HuH-7.5 (cell line): ENCODE measurements around the gene C17orf100.
"Not testable (repeated sequence)": the region's sequence is repeated elsewhere in the genome, so short reads cannot be mapped to it uniquely, and the experiment has no call there.

Experiments used
- DNase-seq: peaks from one replicate; pipeline ENCODE4 v3.0.0; 2011; ENCODE audit warnings: low spot score

Gene C17orf100

DNA sequence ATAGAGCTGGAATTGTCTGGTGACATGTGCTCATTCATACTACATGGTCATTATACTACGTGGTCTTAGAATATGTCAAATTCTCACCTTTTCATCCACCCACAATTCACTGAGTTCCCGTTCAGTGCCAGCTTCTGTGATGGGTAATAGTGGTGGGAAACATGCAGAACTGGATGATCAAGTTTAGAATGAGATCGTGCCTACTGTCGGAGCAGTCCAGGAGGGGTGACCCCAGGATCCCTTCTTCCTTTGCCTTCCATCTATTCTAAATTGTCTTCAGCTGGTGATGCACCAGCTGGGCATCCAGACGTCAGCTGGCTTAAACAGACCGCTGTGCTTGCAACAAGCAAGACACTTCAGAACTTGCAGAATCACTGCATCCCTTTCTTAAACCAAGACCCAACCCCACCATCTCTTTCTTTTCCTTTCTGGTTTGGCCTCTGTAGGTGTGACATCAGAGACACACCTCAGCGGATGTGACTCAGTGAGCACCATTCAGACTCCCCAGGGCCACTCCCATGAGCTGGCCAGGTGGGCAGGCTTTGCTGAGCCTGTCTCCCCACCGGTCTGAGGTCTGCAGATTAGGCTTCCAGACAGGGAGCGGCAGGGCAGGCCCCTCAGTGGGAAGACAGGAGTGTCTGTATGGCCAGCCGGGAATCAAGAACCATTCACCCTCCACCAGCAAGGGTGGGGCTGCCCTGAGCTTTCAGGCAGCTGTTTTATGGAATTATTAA is 18.1 kb downstream of the C17orf100 start:
- no peak for DNase-seq

DNA sequence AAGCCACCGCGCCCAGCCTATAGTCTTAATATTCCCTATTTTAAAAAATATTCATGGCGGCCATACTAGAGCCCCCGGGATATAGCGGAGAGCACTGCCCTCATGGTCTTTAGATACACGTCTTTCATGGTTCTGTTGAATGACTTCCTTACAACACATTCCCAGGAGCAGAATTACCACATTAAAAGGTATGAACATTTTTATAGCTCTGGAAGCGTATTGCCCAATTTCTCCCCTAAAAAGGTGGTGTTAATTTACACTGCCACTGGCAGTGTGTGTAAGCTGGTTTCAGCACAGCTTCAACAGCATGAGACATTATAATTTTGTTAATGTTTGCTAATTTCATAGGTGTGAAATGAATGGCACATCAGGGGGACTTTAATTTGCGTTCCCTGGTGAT is 19.0 kb downstream of the C17orf100 start:
- no peak for DNase-seq

DNA sequence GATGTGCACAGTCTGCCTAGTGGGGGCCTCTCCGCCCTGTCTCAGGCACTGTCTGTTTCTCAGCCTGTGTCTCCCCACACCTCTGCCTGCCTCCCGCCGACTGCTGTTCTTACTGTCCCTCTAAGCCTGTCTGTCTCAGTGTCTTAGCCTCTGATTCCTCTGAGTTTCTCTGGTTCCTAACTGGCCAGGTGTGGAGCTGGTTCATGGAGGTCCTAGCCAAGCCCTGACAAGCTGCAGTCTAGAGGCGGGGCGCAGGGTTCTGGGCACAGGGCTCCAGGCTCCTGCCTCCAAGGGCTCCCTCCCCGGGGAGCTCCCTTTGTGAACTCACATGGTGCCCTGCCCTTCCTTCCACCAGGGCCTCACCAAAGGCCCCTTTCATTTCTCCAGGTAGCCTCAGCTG is 19.4 kb downstream of the C17orf100 start:
- no peak for DNase-seq

DNA sequence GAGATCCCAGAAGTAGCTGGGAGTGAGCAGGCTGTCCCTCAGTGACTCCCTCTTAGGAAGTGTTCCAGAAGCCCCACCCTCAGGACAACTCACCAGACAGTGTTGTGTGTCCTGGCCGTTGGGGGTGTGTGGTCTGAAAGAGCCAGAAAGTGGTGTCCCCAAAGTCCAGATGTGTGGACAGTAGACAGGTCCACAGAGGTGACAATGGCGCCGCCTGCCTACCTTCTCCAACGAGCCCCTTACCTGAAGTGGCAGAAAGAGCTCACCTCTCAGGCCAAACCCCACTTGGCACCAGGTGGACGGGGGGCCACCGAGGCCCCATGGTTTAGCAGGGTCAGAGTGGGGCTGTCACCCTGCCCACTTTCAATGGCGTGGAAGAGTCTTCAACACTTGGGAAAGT is 19.9 kb downstream of the C17orf100 start:
- DNase-seq = no peak

DNA sequence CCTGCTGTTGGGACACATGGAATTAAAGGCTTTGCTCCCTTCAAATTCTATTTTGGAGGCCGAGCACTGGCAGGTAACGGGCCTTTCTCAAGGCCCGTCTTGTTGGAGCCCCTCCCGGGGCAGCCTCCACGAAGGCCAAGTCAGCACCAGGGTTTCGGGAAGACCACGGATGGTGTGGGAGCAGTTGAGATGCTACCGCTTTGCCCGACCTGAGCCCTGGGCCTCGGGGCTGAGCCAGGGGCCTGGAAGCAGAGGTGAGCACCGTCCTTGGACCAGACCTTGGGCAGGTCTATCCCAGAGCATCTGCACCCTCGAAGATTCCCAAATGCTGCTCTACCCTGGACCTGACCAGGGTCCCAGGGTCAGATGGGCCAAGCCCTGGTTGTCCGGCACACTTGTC is 23.0 kb downstream of the C17orf100 start:
- no peak for DNase-seq

DNA sequence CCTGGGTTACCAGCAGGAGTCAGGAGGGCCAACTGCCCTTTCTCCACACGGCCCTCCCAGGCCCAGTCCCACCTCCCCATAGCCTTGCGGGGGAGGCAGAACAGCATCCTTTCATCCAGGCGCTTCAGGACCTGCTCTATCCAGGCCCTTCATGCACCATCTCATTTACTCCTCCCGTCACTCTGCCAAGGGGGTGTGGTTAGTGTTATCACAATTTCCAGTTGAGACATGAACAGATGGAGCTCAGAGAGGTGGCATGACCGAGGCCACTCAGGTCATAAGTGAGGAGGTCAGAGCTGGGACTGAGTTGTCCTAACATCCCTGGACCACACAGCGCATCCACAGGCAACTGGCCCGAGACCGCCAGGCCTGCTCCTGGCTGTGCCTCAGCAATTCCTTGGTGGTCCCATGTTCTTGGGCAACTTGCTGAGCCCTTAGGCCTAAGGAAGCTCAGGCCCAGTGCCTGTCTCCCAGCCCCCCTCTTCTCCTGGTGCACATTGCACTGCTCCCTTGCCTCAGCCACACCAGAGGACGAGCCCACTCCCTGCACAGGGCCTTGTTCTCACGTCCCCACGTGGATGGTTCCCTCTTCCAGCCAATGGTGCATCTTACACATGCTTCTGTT is 23.8 kb downstream of the C17orf100 start:
- DNase-seq = no peak

DNA sequence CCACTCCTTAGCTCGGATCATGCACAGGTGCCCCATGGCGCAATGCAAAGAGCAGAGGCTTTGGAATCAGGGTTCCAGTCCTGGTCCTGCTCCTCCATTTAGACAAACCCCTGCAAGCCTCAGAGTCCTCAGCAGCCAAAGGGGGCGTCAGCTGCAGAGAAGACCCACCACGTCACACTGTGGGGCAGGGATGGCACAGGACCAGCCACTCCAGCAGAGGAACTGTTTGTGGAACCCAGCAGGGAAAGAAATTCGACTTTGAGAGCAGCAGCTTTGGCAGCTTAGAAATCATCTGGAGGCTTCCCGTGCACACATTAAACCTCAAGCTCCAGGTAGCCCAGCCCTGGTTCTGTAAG is 25.2 kb downstream of the C17orf100 start:
- no peak for DNase-seq

DNA sequence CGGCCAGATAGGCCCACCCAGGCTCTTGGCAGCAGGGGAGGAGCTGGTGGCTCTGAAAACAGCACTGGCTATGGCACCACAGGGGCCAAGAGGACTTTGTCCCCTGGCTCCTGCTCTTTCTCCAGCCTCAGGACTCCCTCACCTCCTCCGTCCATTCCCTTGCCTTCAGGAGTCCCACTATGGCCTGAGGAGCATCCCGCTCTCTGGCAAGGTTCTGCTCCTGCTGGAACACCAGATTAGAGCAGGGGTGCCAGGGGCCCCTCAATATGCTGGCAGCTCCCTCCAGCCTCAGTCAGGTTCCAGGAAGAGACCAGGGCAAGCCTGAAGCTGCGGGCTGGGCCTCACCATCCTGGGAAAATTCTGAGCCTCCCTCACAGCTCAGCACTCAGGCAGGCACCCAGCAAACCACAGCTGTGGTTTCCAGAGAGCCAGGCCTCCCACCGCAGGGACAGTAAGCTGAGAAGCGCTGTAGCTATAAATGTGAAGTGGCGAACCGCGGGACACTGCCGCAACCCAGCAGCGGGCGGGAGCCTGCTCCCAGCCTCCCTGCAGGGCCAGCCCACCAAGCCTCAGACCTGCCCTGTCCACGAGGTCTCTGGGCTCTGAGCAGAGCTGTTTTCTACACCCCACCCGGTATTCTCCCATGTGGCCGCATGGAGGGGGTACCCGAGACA is 25.7 kb downstream of the C17orf100 start:
- no peak for DNase-seq

DNA sequence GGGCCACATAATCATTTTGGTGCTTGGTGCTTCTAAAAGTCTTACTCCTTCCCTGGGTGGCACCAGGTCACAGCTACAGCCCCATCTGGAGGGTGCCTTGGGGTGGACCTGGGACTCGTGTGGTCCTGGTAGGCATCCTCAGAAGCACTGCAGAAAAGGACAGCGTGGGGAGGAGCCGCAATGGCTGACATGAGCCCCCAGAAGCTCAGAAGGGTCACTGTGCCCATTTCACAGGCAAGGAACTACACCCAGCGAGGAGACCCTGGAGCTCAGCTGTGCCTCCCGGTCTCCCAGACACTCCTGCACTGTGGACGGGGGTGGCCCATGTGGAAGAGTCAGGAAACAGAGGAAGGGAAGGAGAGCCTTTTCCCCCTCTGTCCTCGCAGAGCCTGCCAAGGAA is 26.4 kb downstream of the C17orf100 start:
- no peak for DNase-seq

DNA sequence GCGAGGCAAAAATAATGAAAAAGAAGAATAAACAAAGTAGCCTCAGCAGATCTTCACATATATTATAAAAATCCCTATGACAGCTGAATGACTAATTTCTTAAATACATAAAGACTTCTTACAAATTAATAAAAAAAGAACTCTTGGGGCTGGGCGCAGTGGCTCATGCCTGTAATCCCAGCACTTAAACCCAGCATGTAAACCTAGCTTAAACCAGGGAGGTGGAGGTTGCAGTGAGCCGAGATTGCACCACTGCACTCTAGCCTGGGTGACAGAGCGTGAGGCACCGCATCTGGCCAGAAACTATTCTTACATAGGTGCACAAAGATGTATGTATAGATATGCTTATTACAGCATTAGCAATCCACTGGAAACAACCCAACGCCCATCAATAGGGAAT is 27.7 kb downstream of the C17orf100 start:
- no peak for DNase-seq

DNA sequence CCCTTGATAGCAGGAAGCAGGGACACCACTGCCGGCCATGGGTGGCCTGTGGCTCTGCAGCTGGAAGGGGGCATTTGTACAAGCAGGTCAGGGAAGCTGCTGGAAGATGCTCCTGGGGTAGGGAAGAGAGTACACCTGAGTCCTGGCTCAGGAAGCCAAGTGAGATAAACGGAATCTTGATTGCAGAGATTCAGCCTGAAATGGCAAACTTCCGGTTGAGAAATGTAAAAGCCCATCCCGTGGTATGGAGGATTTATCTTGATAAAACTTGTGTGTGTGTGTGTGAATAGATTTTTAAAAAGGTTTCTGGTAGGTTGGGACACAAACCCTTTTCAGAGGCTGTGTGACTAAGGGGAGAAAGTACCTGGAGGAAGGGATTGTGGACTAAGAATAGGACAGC is 29.6 kb downstream of the C17orf100 start:
- no peak for DNase-seq

DNA sequence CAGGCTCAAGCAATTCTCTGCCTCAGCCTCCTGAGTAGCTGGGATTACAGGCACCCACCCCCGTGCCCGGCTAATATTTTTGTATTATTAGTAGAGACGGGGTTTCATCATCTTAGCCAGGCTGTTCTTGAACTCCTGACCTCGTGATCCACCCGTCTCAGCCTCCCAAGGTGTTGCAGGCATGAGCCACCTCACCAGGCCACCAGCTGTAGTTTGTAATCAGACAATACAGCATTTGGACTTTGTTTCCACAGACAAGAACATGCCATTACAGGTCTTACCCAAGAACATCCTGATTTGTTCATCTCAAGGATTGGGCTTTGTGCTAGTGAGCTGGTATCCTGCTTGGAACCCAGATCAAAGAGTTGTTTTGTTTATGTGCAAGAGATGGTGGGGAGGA is 30.1 kb downstream of the C17orf100 start:
- DNase-seq = no peak

DNA sequence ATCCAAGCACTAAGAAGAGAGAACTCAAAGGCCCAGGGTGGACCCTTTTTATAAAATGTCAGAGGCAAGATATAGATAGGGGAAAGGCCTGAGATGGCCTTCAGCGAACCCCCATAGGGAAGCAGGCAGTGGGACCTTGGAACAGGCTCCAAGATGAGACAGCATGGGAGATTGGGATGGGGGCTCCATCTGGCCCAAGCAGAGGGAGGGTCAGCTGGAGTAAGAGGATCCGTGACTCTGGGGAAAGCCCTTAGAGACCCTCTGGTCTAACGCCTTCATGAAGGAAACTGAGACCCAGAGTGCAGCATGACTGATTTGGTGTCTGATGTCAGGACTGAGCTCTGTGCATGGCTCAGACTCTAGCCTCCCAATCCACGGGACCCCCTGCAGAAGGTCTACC is 30.8 kb downstream of the C17orf100 start:
- DNase-seq = no peak

DNA sequence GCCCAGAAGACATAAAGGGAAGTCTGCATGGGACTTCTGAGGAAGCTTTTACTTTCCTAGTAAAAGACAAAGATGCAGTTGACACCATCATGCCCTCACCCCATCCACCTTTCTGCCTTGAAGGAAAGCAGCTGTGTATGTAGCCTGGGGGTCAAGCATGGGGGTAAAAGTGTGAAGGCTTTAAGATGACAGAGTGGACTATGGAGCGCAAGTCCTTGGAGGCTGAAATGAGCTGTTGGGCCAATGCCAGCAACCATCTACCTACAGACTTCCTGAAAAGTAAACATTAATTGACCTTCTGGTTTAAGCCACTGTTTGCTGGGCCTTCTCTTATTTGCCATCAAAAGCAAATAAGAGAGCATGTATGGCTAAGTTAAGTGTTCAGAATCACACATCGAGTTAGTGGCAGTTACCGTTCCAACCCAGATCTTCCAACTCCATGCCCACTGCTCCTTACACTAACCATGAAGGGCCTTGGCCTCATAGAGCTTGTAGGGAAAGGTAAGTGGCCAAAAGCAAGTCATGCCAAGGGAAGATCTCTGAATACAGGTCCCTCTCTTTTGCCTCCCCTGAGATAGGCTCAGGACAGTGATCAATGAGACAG is 31.6 kb downstream of the C17orf100 start:
- no peak for DNase-seq

DNA sequence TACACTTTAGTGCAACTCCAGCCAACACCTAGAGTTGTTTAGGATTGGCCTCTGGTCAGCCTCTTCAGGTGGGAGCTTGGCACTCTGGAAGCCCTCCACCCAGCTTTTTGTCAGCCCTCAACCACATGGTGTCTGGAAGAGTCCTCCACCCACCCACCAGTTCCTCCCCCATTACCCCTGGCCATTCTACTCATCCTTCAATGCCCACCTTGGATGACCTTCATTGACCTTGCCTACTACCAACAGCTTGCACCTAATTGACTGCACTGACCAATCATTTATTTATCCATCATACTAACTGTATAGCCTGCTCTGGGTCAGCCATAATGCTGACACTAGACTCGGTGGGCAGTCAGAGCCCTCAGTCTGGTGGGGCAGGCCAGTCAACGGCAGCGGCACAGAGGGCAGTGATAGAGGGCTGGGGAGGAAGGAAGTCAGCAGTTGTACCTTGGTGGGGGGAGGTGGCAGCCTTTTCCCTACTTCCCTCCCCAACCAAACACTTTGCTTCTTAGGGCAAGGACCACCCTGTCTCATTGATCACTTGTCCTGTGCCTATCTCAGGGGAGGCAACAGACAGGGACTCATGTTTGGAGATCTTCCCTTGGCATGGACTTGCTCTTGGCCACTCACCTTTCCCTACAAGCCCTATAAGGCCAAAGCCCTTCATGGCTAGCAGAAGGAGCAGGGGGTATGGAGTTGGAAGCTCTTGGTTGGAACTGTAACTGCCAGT is 32.3 kb downstream of the C17orf100 start:
- no peak for DNase-seq

DNA sequence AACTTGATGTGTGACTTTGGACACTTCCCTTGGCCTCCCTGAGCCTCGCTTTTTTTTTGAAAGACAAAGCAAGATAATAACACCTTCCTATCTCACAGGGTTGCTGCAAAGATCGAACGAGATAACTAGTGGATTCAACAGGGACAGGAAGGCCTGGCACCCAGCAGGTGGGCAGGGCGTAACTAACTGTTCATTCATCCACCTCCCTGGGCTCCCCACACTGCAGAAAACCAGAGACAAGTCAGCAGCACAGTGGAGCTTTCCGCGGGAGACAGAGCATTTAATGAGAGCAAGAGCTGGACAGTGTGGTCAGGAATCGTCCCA is 32.9 kb downstream of the C17orf100 start:
- no peak for DNase-seq

DNA sequence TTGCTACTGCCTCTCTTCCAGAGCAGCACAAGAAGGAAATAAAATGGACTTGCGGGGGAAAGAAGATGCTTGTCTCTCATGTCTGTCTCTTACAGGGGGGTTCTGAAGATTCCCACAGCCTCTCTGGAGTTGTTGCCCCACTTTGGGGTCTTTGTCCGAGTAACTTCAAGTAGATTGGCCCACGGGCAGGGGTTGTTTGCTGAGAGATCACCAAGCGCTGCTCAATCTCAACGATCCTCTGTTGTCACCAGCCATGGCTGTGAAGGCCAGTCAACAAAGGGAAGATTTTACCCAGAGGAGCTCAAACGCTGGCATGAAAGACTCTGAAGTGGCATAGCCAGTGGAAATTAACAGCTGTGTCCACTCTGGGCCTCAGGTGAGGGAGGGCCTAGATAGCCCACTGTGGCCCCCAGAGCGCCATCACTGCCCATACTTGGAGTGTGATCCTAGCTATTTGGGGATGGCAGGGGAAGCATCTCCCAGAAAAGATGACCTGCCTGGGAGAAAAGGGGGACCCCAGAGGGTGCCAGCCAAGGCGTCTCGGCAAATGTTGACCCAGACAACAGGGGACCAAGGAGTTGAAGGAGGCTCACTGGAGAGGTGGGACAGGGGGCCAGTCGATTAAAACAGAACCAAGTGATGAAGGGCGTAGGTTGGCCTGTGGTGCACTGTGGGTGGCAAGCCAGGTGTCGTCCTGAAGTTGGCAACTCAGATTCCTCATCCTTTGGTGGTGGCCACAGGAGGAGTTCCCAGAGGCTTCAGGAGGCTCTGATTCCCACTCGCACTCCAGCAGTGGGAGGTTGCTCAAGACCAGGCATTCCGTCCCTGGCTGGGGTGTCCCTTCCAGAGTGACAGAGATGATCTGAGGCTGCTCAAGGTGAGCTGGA is 33.6 kb downstream of the C17orf100 start:
- no peak for DNase-seq

DNA sequence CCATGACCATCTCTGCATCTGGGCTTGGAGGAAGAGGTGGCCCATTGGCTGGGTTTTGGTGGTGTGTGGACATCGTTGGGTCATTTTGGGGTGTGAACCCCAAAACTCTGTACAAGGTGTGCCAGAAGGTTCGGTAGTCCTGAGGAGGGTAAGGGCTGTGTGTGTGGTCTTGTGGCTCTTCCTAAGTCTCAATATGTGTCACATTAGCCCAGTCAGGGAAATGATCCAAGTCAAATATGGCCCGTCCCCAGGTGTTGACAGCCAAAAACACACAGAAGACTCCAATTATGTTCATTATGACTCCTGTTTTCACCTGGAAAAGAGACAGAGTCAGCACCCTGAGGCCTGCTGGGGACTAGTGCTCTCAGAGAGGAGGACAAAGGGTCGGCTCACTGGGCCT is 34.5 kb downstream of the C17orf100 start:
- no peak for DNase-seq

DNA sequence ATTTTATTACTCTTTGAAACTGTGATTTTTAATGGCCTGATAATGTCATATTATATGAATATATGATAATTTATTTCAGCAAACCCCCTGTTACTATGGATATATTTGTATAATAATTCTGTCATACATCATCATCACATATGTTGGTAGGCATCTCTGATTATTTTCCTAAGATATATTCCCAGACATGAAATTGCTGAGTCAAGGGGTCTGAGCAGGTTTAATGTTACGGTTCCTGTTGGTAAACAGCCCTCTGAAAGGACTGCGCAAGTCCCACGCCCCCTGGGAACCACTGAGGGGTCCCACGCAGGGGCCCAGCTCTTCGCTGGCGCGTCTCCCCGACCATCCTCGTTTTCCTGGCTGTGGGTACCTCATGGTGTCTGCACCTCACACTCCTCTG is 37.4 kb downstream of the C17orf100 start:
- no peak for DNase-seq

DNA sequence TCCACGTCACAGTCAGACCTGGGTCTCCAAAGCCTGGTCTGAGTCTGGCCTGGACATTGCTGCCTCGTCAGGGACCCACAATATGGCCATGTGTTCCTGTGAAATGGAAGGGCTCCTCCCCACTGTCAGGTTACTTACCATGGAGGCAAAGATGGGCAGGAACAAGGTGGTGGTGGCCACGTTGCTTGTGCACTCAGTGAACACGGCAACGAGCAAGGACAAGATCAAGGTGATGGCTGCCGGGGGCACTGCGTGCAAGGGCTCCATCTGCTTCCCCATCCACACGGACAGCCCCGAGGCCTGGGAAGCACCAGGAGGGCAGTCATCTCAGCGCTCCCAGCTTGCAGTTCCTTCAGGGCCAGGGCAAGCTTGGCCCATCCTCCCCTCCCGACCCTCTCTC is 39.1 kb downstream of the C17orf100 start:
- no peak for DNase-seq

DNA sequence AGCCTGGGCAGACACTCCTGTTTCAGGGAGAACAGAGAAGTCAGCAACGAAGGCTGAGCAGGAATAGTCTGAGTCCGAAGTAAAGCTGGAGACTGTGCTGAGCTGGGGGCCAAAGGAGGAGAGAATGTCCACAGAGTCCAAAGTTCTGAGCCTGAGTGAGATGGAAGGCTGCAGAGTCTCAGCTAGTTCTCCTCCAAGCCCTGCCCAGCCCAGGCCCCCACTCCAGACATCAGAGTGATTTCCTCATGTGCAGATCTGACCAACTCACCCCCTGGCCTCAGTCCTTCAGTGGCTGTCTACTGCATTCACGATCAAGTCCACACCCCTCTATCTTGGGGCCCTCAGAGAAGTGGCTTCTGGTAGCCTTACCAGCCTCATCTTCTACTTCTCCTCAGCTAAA is 40.0 kb downstream of the C17orf100 start:
- no peak for DNase-seq

DNA sequence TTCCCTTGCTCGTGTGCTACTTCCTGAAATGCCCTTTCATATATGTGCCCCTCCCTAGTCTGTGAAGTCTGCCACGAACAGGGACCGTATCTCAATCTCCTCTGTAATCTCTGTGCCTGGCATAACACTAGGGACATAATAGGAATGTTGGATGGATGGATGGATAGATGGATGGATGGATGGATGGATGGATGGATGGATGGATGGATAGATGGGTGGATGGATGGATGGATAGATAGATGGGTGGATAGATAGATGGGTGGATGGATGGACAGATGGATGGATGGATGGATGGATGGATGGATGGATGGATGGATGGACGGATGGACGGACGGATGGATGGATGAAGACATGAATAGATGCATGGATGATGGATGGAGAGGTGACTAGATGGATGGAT is 40.4 kb downstream of the C17orf100 start:
- DNase-seq = not testable (repeated sequence)
